Esophagus (tissue), 2 donors: Measurements from ENCODE around the gene MTHFD1L. TPM values are rescaled to one million over a fixed set of nuclear protein-coding genes. Genes with fewer than 3 reads are reported as not detected.

Experiments used
- H3K27ac ChIP-seq, 2 donors: one replicate each; pipeline ENCODE4 v1.5.1; 2013; ENCODE audit warnings: low read depth in 2 of 2, mild to moderate bottlenecking in 2 of 2, inconsistent platforms in 1 of 2, low read length in 1 of 2, moderate library complexity in 1 of 2
- H3K27me3 ChIP-seq, 2 donors: one replicate each; pipeline ENCODE4 v1.6.1; 2013; ENCODE audit warnings: low read length in 2 of 2, control low read depth in 1 of 2, mild to moderate bottlenecking in 1 of 2; ENCODE audit not compliant: insufficient read depth in 2 of 2, control insufficient read depth in 1 of 2
- H3K36me3 ChIP-seq, 2 donors: one replicate each; pipeline ENCODE4 v1.6.1; 2013; ENCODE audit warnings: low read length in 1 of 2; ENCODE audit not compliant: control insufficient read depth in 2 of 2, insufficient read depth in 2 of 2
- H3K4me1 ChIP-seq, 2 donors: one replicate each; pipeline ENCODE4 v1.6.1; 2013; ENCODE audit warnings: low read length in 1 of 2; ENCODE audit not compliant: control insufficient read depth in 2 of 2, insufficient read depth in 2 of 2
- H3K4me3 ChIP-seq, 2 donors: one replicate each; pipeline ENCODE4 v1.5.1; 2013; ENCODE audit warnings: low read length in 2 of 2, mild to moderate bottlenecking in 2 of 2, low read depth in 1 of 2, moderate library complexity in 1 of 2
- H3K9me3 ChIP-seq, 2 donors: one replicate each; pipeline ENCODE4 v1.6.1; 2013; ENCODE audit warnings: mild to moderate bottlenecking in 2 of 2, low read depth in 1 of 2, low read length in 1 of 2, moderate library complexity in 1 of 2; ENCODE audit not compliant: control insufficient read depth in 2 of 2, insufficient read depth in 1 of 2
- WGBS, 2 donors: extraction: QIAGEN DNeasy Blood & Tissue Kit; methylation state at CpG; one replicate each; pipeline ENCODE4 v1.1.7; 2013; 5-methylcytosine and 5-hydroxymethylcytosine counted together
- polyA plus RNA-seq, 2 donors: library from polyadenylated mRNA; stranded (reverse); fragments of 200-250 nt; gene quantifications; one replicate each; pipeline ENCODE4 v1.2.3, GENCODE V29; 2013
- donor health status: healthy with polysubstance abuse.
- donor health status: Bipolar disorder and iron deficiency.

MTHFD1L gene
- polyA plus RNA-seq, 2 donors, result 1.6 to 4.1 TPM

DNA sequence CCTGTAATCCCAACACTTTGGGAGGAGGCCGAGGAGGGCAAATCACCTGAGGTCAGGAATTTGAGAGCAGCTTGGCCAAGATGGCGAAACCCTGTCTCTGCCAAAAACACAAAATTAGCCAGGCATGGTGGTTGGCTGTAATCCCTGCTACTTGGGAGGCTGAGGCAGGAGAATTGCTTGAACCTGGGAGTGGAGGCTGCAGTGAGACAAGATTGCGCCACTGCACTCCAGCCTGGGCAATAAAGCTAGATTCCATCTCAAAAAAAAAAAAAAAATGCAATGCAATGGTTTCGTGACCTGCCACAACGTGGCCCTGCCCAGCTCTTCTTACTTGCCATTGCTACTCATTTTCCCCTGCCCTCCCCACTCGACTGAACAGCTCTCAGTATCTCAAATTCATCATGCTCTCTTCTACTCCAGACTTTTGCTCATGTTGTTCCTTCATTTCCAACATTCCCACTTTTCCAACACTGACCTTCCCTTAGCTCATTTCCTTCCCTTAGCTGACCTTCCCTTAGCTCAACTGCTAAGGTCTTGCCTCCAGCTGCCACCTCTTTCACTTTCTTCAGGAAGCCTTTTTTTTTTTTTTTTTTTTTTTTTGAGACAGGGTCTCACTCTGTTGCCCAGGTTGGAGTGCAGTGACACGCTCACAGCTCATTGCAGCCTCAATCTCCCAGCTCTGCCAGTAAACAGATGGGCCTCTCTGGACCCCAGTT lies 2.1 kb upstream of the MTHFD1L start:
- Histone ChIP-seq H3K36me3 (no peaks in the 10 kb centered on the region), H3K9me3 (no peaks in the 10 kb centered on the region), H3K4me1 (no peaks in the 10 kb centered on the region), H3K4me3 (no peak overlapping the region), H3K27ac (no peak overlapping the region), H3K27me3 (no peaks in the 10 kb centered on the region)
- WGBS, 2 donors, result 91 to 93% methylated on average over 7 of the region's 7 CpGs

DNA sequence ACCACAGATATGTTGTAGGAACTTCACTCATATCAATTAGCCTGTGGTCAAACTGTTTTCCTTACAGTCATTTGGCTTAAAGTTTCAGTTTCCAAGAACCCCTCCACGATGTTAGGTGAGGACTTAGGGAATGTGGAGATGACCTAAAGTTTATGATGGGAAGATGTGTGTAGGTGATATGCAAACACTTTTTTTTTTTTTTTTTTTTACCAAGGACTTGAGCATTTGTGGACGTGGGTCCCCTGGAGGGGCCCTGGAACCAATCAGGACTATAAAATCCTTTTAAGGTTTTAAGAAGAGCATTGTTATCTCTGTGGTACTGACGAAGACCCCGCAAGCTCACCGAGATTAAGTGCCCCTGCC lies 478 bp upstream of the MTHFD1L start:
- Histone ChIP-seq H3K27me3 (no peaks in the 10 kb centered on the region), H3K9me3 (no peaks in the 10 kb centered on the region), H3K4me1 (no peaks in the 10 kb centered on the region), H3K27ac (peak overlapping the region in 1 of 2 donors; percentile 47), H3K4me3 (peak overlapping the region in 1 of 2 donors; percentile 61), H3K36me3 (no peaks in the 10 kb centered on the region)
- WGBS, 2 donors, result 13 to 14% methylated on average over 5 of the region's 5 CpGs

DNA sequence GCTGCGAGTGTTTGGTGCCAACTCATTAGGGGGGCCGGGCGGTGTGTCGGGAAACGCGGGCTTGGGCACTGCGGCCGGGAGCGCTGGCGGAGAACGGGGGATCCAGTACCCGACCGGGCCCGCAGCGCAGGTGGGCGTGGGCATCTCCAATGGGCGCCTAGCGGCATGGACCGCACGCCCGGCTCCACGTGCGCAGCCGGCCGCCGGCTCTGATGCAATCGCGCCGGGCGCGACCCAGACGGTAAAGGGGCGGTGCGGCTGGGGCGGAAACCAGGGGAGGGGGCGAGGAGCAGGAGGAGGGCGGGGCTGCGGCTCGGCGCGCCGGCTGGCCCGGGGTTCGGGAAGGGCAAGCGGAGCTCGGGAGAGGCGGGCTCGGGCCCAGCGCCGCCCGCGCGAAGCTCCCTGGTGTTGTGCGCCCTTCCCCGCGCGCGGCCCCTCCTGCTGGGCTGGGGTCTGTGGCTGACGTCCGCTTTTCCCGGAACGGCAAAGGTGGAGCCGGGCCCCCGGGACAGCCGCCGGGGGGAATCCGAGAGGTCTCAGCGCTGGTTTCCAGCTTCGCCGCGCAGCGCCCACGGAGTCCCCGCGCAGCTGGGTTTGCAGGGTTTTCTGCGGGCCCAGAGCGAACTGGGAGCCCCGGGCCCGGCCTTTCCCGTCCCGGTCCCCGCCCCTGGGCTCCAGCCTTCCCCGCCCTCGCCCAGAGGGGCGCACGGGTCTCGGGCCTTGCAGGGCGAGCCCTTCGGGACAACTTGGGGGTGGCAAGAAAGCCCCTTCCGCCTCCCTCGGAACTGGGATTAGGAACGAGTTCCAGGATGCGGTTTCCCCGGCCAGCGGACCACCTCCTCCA lies 867 bp downstream of the MTHFD1L start:
- H3K36me3 ChIP-seq, result no peaks in the 10 kb centered on the region
- H3K27me3 ChIP-seq, result no peaks in the 10 kb centered on the region
- WGBS, 2 donors, result 2 to 4% methylated on average over 48 to 95 of the region's 95 CpGs
- no peaks in the 10 kb centered on the region for H3K4me1 ChIP-seq
- H3K9me3 ChIP-seq, result no peaks in the 10 kb centered on the region
- H3K4me3 ChIP-seq, result peak overlapping the region; percentile 61 to 79
- H3K27ac ChIP-seq, result peak overlapping the region; percentile 66 to 76

DNA sequence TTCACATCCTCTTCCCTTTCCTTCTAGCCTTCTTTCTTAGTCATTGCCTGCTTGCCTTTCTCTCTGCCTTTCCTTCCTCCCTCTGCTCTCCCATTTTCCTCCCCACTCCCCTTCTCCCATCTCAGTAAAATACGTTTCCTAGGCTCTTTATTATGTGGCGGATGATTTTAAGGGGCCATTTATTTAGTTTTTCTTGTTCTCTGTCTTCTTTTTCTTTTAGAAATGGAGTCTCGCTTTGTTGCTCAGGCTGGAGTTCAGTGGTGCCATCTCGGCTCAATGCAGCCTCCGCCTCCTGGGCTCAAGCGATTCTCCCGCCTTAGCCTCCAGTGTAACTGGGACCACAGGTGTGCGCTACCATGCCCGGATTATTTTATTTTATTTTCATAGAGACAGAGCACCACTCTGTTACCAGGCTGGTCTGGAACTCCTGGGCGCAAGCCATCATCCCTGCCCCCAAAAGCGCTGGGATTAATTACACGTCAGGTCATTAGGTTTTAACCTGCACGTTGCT lies 1.5 kb downstream of the MTHFD1L start:
- H3K4me1 ChIP-seq, result no peaks in the 10 kb centered on the region
- peak overlapping the region; percentile 61 to 79 for H3K4me3 ChIP-seq
- no peaks in the 10 kb centered on the region for H3K36me3 ChIP-seq
- peak overlapping the region in 1 of 2 donors; percentile 66 for H3K27ac ChIP-seq
- H3K9me3 ChIP-seq, result no peaks in the 10 kb centered on the region
- WGBS, 2 donors, result 77 to 79% methylated on average over 13 of the region's 13 CpGs
- no peaks in the 10 kb centered on the region for H3K27me3 ChIP-seq

DNA sequence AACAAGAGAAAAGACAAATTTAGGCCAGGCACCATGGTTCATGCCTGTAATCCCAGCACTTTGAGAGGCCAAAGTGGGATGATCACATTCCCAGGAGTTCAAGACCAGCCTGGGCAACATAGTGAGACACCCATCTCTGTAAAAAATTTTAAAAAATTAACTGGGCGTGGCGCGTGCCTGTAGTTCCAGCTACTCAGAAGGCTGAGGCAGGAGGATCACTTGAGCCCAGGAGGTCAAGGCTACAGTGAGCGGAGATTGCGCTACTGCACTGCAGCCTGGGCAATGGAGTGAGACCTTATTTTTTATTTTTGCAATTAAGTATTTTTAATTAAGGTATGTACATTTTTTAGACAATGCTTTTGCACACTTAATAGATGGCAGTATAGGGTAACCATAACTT lies 3.3 kb downstream of the MTHFD1L start:
- H3K4me3 ChIP-seq, result no peak overlapping the region
- no peak overlapping the region for H3K27ac ChIP-seq
- H3K9me3 ChIP-seq, result no peaks in the 10 kb centered on the region
- no peaks in the 10 kb centered on the region for H3K27me3 ChIP-seq
- WGBS, 2 donors, result 94 to 97% methylated on average over 5 of the region's 5 CpGs
- H3K4me1 ChIP-seq, result no peaks in the 10 kb centered on the region
- H3K36me3 ChIP-seq, result no peaks in the 10 kb centered on the region

DNA sequence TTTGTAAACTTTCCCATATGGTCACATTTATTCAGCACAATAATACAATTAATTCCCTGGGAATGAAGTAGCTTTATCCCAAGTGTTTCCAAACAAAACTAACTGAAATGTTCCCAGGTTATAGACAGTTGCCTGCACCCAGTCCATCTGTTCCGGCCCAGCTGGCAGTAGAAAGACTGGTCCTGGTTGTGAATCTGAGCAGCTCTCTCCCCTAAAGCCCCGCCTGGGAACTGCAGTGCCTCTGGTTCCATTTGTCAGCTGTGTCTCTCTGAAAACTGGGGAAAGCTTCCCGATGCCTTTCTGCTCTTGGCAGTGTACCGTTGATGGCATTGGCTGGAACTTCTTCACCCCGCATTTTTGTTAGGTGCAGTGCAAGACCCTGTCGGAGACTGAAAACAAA lies 8.7 kb downstream of the MTHFD1L start:
- 91 to 94% methylated on average over 6 of the region's 6 CpGs for WGBS, 2 donors
- Histone ChIP-seq H3K27ac (no peak overlapping the region), H3K9me3 (no peaks in the 10 kb centered on the region), H3K4me1 (no peaks in the 10 kb centered on the region), H3K36me3 (no peaks in the 10 kb centered on the region), H3K27me3 (no peaks in the 10 kb centered on the region), H3K4me3 (no peak overlapping the region)

DNA sequence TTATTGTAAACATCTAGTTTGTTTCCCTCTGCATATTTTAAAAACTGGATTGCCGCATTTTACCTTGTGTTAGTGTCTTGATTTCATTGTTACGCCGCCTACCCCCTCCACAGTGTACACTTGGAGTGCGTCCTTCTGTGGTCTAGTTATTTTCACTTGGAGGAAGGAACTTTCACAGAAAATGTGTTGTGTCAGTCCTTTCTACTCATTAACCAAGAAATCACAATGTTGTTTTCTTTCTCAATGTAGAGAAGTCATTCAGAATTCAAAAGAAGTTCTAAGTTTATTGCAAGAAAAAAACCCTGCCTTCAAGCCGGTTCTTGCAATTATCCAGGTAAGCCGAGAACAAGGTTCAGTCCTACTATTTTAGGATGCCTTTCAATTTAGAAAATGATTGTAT lies 10.3 kb downstream of the MTHFD1L start:
- Histone ChIP-seq H3K27ac (no peak overlapping the region), H3K36me3 (no peaks in the 10 kb centered on the region), H3K4me3 (no peak overlapping the region), H3K4me1 (no peaks in the 10 kb centered on the region), H3K27me3 (no peaks in the 10 kb centered on the region), H3K9me3 (no peaks in the 10 kb centered on the region)
- 74 to 84% methylated on average over 6 of the region's 6 CpGs for WGBS, 2 donors

DNA sequence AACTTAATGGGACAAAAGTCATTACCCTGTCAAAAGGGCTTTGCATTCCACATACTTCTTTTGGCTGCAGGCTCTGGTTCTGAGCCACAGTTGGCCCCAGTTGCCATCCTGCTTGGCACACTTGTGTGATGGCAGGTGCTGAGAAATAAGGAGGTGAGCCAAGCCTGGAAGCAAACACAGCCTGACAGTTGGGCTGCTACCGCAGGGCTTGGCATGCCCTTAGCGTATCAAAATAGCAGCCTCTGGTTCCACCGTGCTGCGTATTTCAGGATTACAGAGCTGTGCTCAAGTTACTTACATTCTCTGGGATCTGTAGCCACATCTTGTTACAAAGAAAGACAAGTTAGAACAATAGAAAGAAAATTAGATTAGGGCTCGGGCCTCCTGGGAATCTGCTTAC lies 11.1 kb downstream of the MTHFD1L start:
- WGBS, 2 donors, result 32 to 37% methylated on average over 5 of the region's 5 CpGs
- Histone ChIP-seq H3K27me3 (no peaks in the 10 kb centered on the region), H3K4me3 (no peak overlapping the region), H3K36me3 (no peaks in the 10 kb centered on the region), H3K9me3 (no peaks in the 10 kb centered on the region), H3K4me1 (no peaks in the 10 kb centered on the region), H3K27ac (no peak overlapping the region)

DNA sequence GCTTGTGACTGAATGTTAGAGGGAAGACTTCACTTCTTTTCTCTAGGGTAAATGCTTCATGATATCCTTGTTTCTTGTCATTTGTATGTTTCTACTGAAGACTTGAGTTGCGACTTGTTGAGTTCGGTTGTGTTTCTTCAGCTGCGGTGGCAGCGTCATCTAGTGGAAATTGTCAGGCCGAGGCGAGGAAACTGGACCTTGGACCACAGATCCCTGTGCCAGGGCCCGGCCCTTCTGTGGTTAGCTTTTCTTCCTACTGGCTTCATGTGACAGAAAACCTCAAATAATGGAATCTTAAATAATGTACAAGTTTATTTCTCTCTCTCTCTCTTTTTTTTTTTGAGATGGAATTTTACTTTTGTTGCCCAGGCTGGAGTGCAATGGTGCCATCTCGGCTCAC lies 12.4 kb downstream of the MTHFD1L start:
- no peak overlapping the region for H3K27ac ChIP-seq
- 71 to 99% methylated on average over 8 of the region's 8 CpGs for WGBS, 2 donors
- H3K4me1 ChIP-seq, result no peaks in the 10 kb centered on the region

More for the DNA sequence above, 12.4 kb downstream of the MTHFD1L start:
- Histone ChIP-seq H3K9me3 (no peaks in the 10 kb centered on the region), H3K36me3 (no peaks in the 10 kb centered on the region), H3K27me3 (no peaks in the 10 kb centered on the region), H3K4me3 (no peak overlapping the region)
